Sigmoid colon (tissue), 7 donors: ENCODE data around the gene SH3GLB2. TPM values are rescaled to one million over a fixed set of nuclear protein-coding genes. Genes with fewer than 3 reads are reported as not detected.
"Not testable (repeated sequence)": the region's sequence is repeated elsewhere in the genome, so short reads cannot be mapped to it uniquely, and the experiment has no call there.

ENCODE experiments used
- DNase-seq: peaks from one replicate; pipeline ENCODE4 v3.0.0-alpha.2; 2019
- H3K27ac ChIP-seq, 4 donors: fragments of 200-600 bp; sonication (generic); one replicate each; pipeline ENCODE4 v1.5.1; 2016 to 2019; ENCODE audit warnings: mild to moderate bottlenecking in 1 of 4
- H3K27me3 ChIP-seq, 3 donors: fragments of 200-600 bp; sonication (generic); one replicate each; pipeline ENCODE4 v1.5.1; 2019; ENCODE audit warnings: mild to moderate bottlenecking in 1 of 3
- H3K36me3 ChIP-seq, 4 donors: fragments of 200-600 bp; sonication (generic); one replicate each; pipeline ENCODE4 v1.5.1; 2016 to 2019
- H3K4me1 ChIP-seq, 4 donors: fragments of 200-600 bp; sonication (generic); one replicate each; pipeline ENCODE4 v1.5.1; 2017 to 2019
- H3K4me3 ChIP-seq, 4 donors: fragments of 200-600 bp; sonication (generic); one replicate each; pipeline ENCODE4 v1.5.1; 2017 to 2019; ENCODE audit warnings: mild to moderate bottlenecking in 2 of 4, moderate library complexity in 1 of 4
- H3K9me3 ChIP-seq, 4 donors: fragments of 200-600 bp in 3 of 4; sonication (generic) in 3 of 4; one replicate each; pipeline versions ENCODE4 v1.5.1 to v1.6.1; 2013 to 2019
- CTCF ChIP-seq, 4 experiments: fragments of 450-650 bp in 3 of 4; fragments of 200-600 bp in 1 of 4; IDR thresholded peaks; one replicate each; pipeline ENCODE4 v1.5.1; 2016 to 2019; ENCODE audit warnings: antibody characterized with exemption in 4 of 4, mild to moderate bottlenecking in 3 of 4, moderate library complexity in 2 of 4
- EP300 ChIP-seq, 4 donors: sonication (generic); formaldehyde crosslinking; IDR thresholded peaks; one replicate each; pipeline ENCODE4 v1.6.1; 2017; ENCODE audit warnings: antibody characterized with exemption in 4 of 4
- POLR2A ChIP-seq, 2 donors: fragments of 450-650 bp; IDR thresholded peaks; one replicate each; pipeline ENCODE4 v1.6.1; 2016; ENCODE audit warnings: antibody characterized with exemption in 2 of 2, mild to moderate bottlenecking in 2 of 2, moderate library complexity in 2 of 2
- POLR2AphosphoS5 ChIP-seq, 4 donors: sonication (generic); formaldehyde crosslinking; IDR thresholded peaks; one replicate each; pipeline ENCODE4 v1.6.1; 2017; ENCODE audit warnings: antibody characterized with exemption in 4 of 4
- WGBS, 2 donors: extraction: QIAGEN DNeasy Blood & Tissue Kit; methylation state at CpG; one replicate each; pipeline ENCODE4 v1.1.7; 2013; 5-methylcytosine and 5-hydroxymethylcytosine counted together
- intact Hi-C: fragments of 100-400 bp; cut with DNase I; formaldehyde crosslinking; loops from one replicate; pipeline ENCODE4 v1.15.1; 2023
- polyA plus RNA-seq, 3 donors: library from polyadenylated mRNA; stranded (reverse); fragments of 200-250 nt; gene quantifications; one replicate each; pipeline ENCODE4 v1.2.3, GENCODE V29; 2013
- total RNA-seq, 4 donors: library from RNA; depleted of rRNA; stranded (reverse); fragments of >200 nt; gene quantifications; one replicate each; pipeline ENCODE4 v1.1.0, GENCODE V29; 2016
- donor health status: healthy with polysubstance abuse.
- donor health status: Bipolar disorder and iron deficiency.
- donor health status: healthy.

Gene SH3GLB2
- total and polyA plus RNA-seq, 7 donors = 49.7 to 143 (median 68.8) TPM

GRCh38 chr9:129036241-129036922 is 8.3 kb upstream of the SH3GLB2 start, which contains the start of gene MIGA2:
TSS of gene MIGA2 (plus strand) at chr9:129036626. CDS start at chr9:129040595, 3,969 bp downstream.
- peak within 1 kb of the TSS; percentile 74 to 96 (median 84) for H3K4me3 ChIP-seq
- peak; percentile 99 for DNase-seq
- intact Hi-C loops = loop anchor here (5.0 kb wide), 1 partner anchor 46 kb away; the partner anchor contains the start of gene DOLPP1
- no peaks in the 10 kb centered on the region for H3K9me3 ChIP-seq
- peak; percentile 89 to 97 (median 96) for TF ChIP-seq POLR2AphosphoS5 (IDR thresholded peaks at IDR 0.05)
- TF ChIP-seq EP300 (IDR thresholded peaks at IDR 0.05) = no peak
- TF ChIP-seq POLR2A (IDR thresholded peaks at IDR 0.05) = peak; percentile 91 to 94
- WGBS, 2 donors = 0% methylated on average over 49 of the region's 49 CpGs
- H3K27ac ChIP-seq = peak within 1 kb of the TSS; percentile 84 to 88 (median 86)
- peaks cover 0 to 25% (median 23%) of the 10 kb centered on the region in 4 donors for H3K4me1 ChIP-seq
- H3K36me3 ChIP-seq = peaks cover 0 to 11% (median 3%) of the 10 kb centered on the region in 4 donors
- H3K27me3 ChIP-seq = no peaks in the 10 kb centered on the region

- not testable (repeated sequence) for H3K9me3 ChIP-seq, DNase-seq, H3K36me3 ChIP-seq, H3K27me3 ChIP-seq
- Histone ChIP-seq H3K27ac (peak overlapping the region; percentile 84 to 88 (median 86)), H3K4me3 (peak overlapping the region; percentile 13 to 96 (median 80)), H3K4me1 (peaks cover 0 to 25% (median 23%) of the 10 kb centered on the region in 4 donors)
- peak in 1 of 4 experiments; percentile 9 for TF ChIP-seq CTCF (IDR thresholded peaks at IDR 0.05)
- 21 to 58% methylated on average over 13 of the region's 13 CpGs for WGBS, 2 donors
- intact Hi-C loops = loop anchor here (5.0 kb wide), 1 partner anchor 46 kb away; the partner anchor contains the start of gene DOLPP1
Observed at GRCh38 chr9:129035838-129036237, 7.7 kb upstream of the SH3GLB2 start.

- intact Hi-C loops = no loop called here
- Histone ChIP-seq H3K27ac (no peak overlapping the region), H3K27me3 (no peaks in the 10 kb centered on the region), H3K36me3 (no peaks in the 10 kb centered on the region), H3K9me3 (no peaks in the 10 kb centered on the region), H3K4me3 (no peak overlapping the region), H3K4me1 (peaks cover 0 to 27% (median 22%) of the 10 kb centered on the region in 4 donors)
- DNase-seq = no peak
- 49 to 83% methylated on average over 8 of the region's 8 CpGs for WGBS, 2 donors
- TF ChIP-seq POLR2AphosphoS5 (IDR thresholded peaks at IDR 0.05) (no peak), CTCF (IDR thresholded peaks at IDR 0.05) (no peak), EP300 (IDR thresholded peaks at IDR 0.05) (no peak), POLR2A (IDR thresholded peaks at IDR 0.05) (no peak)
Observed at GRCh38 chr9:129033216-129033615, 5.1 kb upstream of the SH3GLB2 start.

- WGBS, 2 donors = 90% methylated on average over 12 of the region's 12 CpGs
- TF ChIP-seq POLR2AphosphoS5 (IDR thresholded peaks at IDR 0.05) (no peak), EP300 (IDR thresholded peaks at IDR 0.05) (no peak), CTCF (IDR thresholded peaks at IDR 0.05) (no peak), POLR2A (IDR thresholded peaks at IDR 0.05) (no peak)
- H3K4me1 ChIP-seq = peaks cover 0 to 23% (median 17%) of the 10 kb centered on the region in 4 donors
- intact Hi-C loops = no loop called here
- no peaks in the 10 kb centered on the region for H3K27me3 ChIP-seq
- no peaks in the 10 kb centered on the region for H3K36me3 ChIP-seq
- no peak for DNase-seq
- no peaks in the 10 kb centered on the region for H3K9me3 ChIP-seq
- H3K27ac ChIP-seq = no peak overlapping the region
- H3K4me3 ChIP-seq = no peak overlapping the region
Observed at GRCh38 chr9:129032541-129033159, 4.5 kb upstream of the SH3GLB2 start.

- no peak overlapping the region for H3K27ac ChIP-seq
- TF ChIP-seq CTCF (IDR thresholded peaks at IDR 0.05) = no peak
- TF ChIP-seq POLR2AphosphoS5 (IDR thresholded peaks at IDR 0.05) = no peak
- TF ChIP-seq POLR2A (IDR thresholded peaks at IDR 0.05) = no peak
- no peak for TF ChIP-seq EP300 (IDR thresholded peaks at IDR 0.05)
- no peaks in the 10 kb centered on the region for H3K36me3 ChIP-seq
- no peaks in the 10 kb centered on the region for H3K9me3 ChIP-seq
- no peak overlapping the region for H3K4me3 ChIP-seq
- H3K4me1 ChIP-seq = peaks cover 0 to 26% (median 21%) of the 10 kb centered on the region in 4 donors
- 77 to 84% methylated on average over 4 of the region's 4 CpGs for WGBS, 2 donors
- H3K27me3 ChIP-seq = no peaks in the 10 kb centered on the region
- intact Hi-C loops = no loop called here
- DNase-seq = no peak
Observed at GRCh38 chr9:129031514-129031913, 3.4 kb upstream of the SH3GLB2 start.
